Measurements from ENCODE around the gene ATP10A.
A peak's percentile ranks its signal among the peaks of the same experiment; 100 is the strongest.

Gene ATP10A

GRCh38 chr15:25900901-25901300 lies 37.8 kb upstream of the ATP10A start:
- Histone ChIP-seq H2AFZ (peak overlapping the region; percentile 53), H3K79me2 (no peaks in the 10 kb centered on the region), H3K4me1 (peaks cover 19% of the 10 kb centered on the region), H3K27me3 (ENCODE audit: control insufficient read depth, insufficient read depth, low read length) (no peaks in the 10 kb centered on the region), H3K9me3 (ENCODE audit: control insufficient read depth, low read length) (no peaks in the 10 kb centered on the region), H3K9ac (no peak overlapping the region), H3K4me2 (ENCODE audit: low read length) (no peak overlapping the region), H3K4me3 (ENCODE audit: low read depth, low read length) (no peak overlapping the region), H3K36me3 (ENCODE audit: control insufficient read depth, insufficient read depth, low read length) (no peaks in the 10 kb centered on the region), H3K27ac (peak overlapping the region; percentile 32)
- no peak for TF ChIP-seq CTCF (IDR thresholded peaks at IDR 0.05)

GRCh38 chr15:25900431-25900830 lies 37.3 kb upstream of the ATP10A start:
- no peak overlapping the region for H3K4me3 ChIP-seq (ENCODE audit: low read depth, low read length)
- no peak for TF ChIP-seq CTCF (IDR thresholded peaks at IDR 0.05)
- no peaks in the 10 kb centered on the region for H3K79me2 ChIP-seq
- no peaks in the 10 kb centered on the region for H3K27me3 ChIP-seq (ENCODE audit: control insufficient read depth, insufficient read depth, low read length)
- peak overlapping the region; percentile 32 for H3K27ac ChIP-seq
- H2AFZ ChIP-seq = peak overlapping the region; percentile 53
- H3K9me3 ChIP-seq (ENCODE audit: control insufficient read depth, low read length) = no peaks in the 10 kb centered on the region
- no peak overlapping the region for H3K9ac ChIP-seq
- no peak overlapping the region for H3K4me2 ChIP-seq (ENCODE audit: low read length)
- peaks cover 19% of the 10 kb centered on the region for H3K4me1 ChIP-seq
- H3K36me3 ChIP-seq (ENCODE audit: control insufficient read depth, insufficient read depth, low read length) = no peaks in the 10 kb centered on the region

GRCh38 chr15:25899870-25900269 lies 36.7 kb upstream of the ATP10A start:
- H3K27ac ChIP-seq = no peak overlapping the region
- H2AFZ ChIP-seq = no peak overlapping the region
- no peak for TF ChIP-seq CTCF (IDR thresholded peaks at IDR 0.05)
- H3K79me2 ChIP-seq = no peaks in the 10 kb centered on the region
- peaks cover 19% of the 10 kb centered on the region for H3K4me1 ChIP-seq
- H3K9me3 ChIP-seq (ENCODE audit: control insufficient read depth, low read length) = no peaks in the 10 kb centered on the region
- H3K27me3 ChIP-seq (ENCODE audit: control insufficient read depth, insufficient read depth, low read length) = no peaks in the 10 kb centered on the region
- no peak overlapping the region for H3K4me3 ChIP-seq (ENCODE audit: low read depth, low read length)
- H3K4me2 ChIP-seq (ENCODE audit: low read length) = no peak overlapping the region
- H3K36me3 ChIP-seq (ENCODE audit: control insufficient read depth, insufficient read depth, low read length) = no peaks in the 10 kb centered on the region
- no peak overlapping the region for H3K9ac ChIP-seq

GRCh38 chr15:25897658-25898057 lies 34.5 kb upstream of the ATP10A start:
- H3K9ac ChIP-seq = no peak overlapping the region

More at GRCh38 chr15:25897658-25898057, 34.5 kb upstream of the ATP10A start:
- no peak for TF ChIP-seq CTCF (IDR thresholded peaks at IDR 0.05)
- Histone ChIP-seq H3K9me3 (ENCODE audit: control insufficient read depth, low read length) (no peaks in the 10 kb centered on the region), H3K4me3 (ENCODE audit: low read depth, low read length) (no peak overlapping the region), H3K4me2 (ENCODE audit: low read length) (no peak overlapping the region), H3K27ac (peak overlapping the region; percentile 74), H3K4me1 (peaks cover 16% of the 10 kb centered on the region), H3K79me2 (no peaks in the 10 kb centered on the region), H2AFZ (no peak overlapping the region), H3K36me3 (ENCODE audit: control insufficient read depth, insufficient read depth, low read length) (no peaks in the 10 kb centered on the region), H3K27me3 (ENCODE audit: control insufficient read depth, insufficient read depth, low read length) (no peaks in the 10 kb centered on the region)
